Gastroesophageal sphincter (tissue), 3 donors: ENCODE results near the gene SLC7A11.

Source experiments
- CTCF ChIP-seq, 4 experiments: fragments of 200-600 bp in 2 of 4; fragments of 450-650 bp in 2 of 4; sonication (generic) in 1 of 4; IDR thresholded peaks; one replicate each; pipeline ENCODE4 v1.5.1; 2017 to 2019; ENCODE audit warnings: antibody characterized with exemption in 4 of 4, mild to moderate bottlenecking in 2 of 4, moderate library complexity in 2 of 4
- POLR2A ChIP-seq, 2 donors: fragments of 450-650 bp; IDR thresholded peaks; one replicate each; pipeline ENCODE4 v1.6.1; 2017; ENCODE audit warnings: antibody characterized with exemption in 2 of 2, mild to moderate bottlenecking in 2 of 2, moderate library complexity in 1 of 2
- POLR2AphosphoS5 ChIP-seq: sonication (generic); formaldehyde crosslinking; IDR thresholded peaks from one replicate; pipeline ENCODE4 v1.6.1; 2017; ENCODE audit warnings: antibody characterized with exemption

DNA sequence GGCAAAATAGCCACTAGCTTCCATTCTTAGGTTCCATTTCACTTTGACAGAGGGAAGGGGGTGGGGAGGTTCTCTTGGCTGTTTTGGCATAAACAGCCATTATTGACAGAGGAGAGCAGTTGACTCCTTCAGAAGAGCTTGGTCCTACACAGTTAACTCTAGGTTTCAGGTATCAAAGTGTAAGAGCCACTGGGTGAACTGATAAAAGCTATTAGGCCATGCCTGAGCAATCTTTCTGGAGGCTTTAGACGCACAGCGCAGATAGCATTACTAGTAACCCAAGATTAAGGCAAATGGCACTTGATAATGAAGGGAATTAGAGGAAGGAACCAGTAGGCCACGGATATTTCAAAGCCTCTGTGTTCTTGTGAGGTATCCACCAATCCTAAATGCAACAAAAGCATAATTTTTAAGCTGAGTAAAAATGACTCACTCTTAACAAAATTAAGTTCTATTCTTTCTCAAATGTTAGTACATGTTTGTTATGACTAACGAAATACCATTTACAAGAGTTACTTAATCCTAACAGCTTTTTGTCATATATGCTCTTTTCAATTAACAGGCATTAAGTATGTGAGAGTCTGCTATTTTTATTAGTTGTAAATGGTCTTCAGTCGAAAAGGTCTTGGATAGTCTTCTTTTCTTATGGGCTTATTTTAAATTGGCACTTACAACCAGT lies 53.6 kb downstream of the SLC7A11 start:
- TF ChIP-seq POLR2A (IDR thresholded peaks at IDR 0.05) (no peak), CTCF (IDR thresholded peaks at IDR 0.05) (no peak), POLR2AphosphoS5 (no peak)
